ENCODE results near the gene MBNL1. TPM values are rescaled to one million over a fixed set of nuclear protein-coding genes. Genes with fewer than 3 reads are reported as not detected.

The MBNL1 gene
- total RNA-seq, 1 experiment from 2014 or later = 11.1 TPM

GRCh38 chr3:152241142-152242017, 27.3 kb upstream of the MBNL1 start:
- no peak for DNase-seq
- no peaks in the 10 kb centered on the region for H3K36me3 ChIP-seq (replicated peaks; ENCODE audit: control insufficient read depth, insufficient read depth, low read length)
- H3K4me3 ChIP-seq (ENCODE audit: insufficient read depth, low read depth, low read length) = no peak overlapping the region
- no peaks in the 10 kb centered on the region for H3K27me3 ChIP-seq (ENCODE audit: control insufficient read depth, insufficient read depth, low read length)

GRCh38 chr3:152243301-152243711, 25.4 kb upstream of the MBNL1 start:
- Histone ChIP-seq H3K27me3 (ENCODE audit: control insufficient read depth, insufficient read depth, low read length) (no peaks in the 10 kb centered on the region), H3K36me3 (replicated peaks; ENCODE audit: control insufficient read depth, insufficient read depth, low read length) (no peaks in the 10 kb centered on the region), H3K4me3 (ENCODE audit: insufficient read depth, low read depth, low read length) (no peak overlapping the region)
- DNase-seq = no peak

- Histone ChIP-seq H3K36me3 (replicated peaks; ENCODE audit: control insufficient read depth, insufficient read depth, low read length) (no peaks in the 10 kb centered on the region), H3K4me3 (ENCODE audit: insufficient read depth, low read depth, low read length) (no peak overlapping the region), H3K27me3 (ENCODE audit: control insufficient read depth, insufficient read depth, low read length) (no peaks in the 10 kb centered on the region)
- no peak for DNase-seq
Observed at GRCh38 chr3:152243721-152244516, 24.8 kb upstream of the MBNL1 start.

GRCh38 chr3:152244517-152244888, 24.2 kb upstream of the MBNL1 start:
- Histone ChIP-seq H3K36me3 (replicated peaks; ENCODE audit: control insufficient read depth, insufficient read depth, low read length) (no peaks in the 10 kb centered on the region), H3K4me3 (ENCODE audit: insufficient read depth, low read depth, low read length) (no peak overlapping the region), H3K27me3 (ENCODE audit: control insufficient read depth, insufficient read depth, low read length) (no peaks in the 10 kb centered on the region)
- DNase-seq = no peak

- no peaks in the 10 kb centered on the region for H3K27me3 ChIP-seq (ENCODE audit: control insufficient read depth, insufficient read depth, low read length)
- no peak overlapping the region for H3K4me3 ChIP-seq (ENCODE audit: insufficient read depth, low read depth, low read length)
- H3K36me3 ChIP-seq (replicated peaks; ENCODE audit: control insufficient read depth, insufficient read depth, low read length) = no peaks in the 10 kb centered on the region
- DNase-seq = no peak
Observed at GRCh38 chr3:152245498-152246170, 23.1 kb upstream of the MBNL1 start.

- no peak for DNase-seq
- no peak overlapping the region for H3K4me3 ChIP-seq (ENCODE audit: insufficient read depth, low read depth, low read length)
- no peaks in the 10 kb centered on the region for H3K36me3 ChIP-seq (replicated peaks; ENCODE audit: control insufficient read depth, insufficient read depth, low read length)
- H3K27me3 ChIP-seq (ENCODE audit: control insufficient read depth, insufficient read depth, low read length) = no peaks in the 10 kb centered on the region
Observed at GRCh38 chr3:152251916-152252315, 16.8 kb upstream of the MBNL1 start.

- no peak for DNase-seq
- H3K27me3 ChIP-seq (ENCODE audit: control insufficient read depth, insufficient read depth, low read length) = no peaks in the 10 kb centered on the region; the same call in 1 of the 2 replicates
Observed at GRCh38 chr3:152252755-152253154, 16.0 kb upstream of the MBNL1 start.

GRCh38 chr3:152253514-152253913, 15.2 kb upstream of the MBNL1 start:
- no peaks in the 10 kb centered on the region; the same call in 1 of the 2 replicates for H3K27me3 ChIP-seq (ENCODE audit: control insufficient read depth, insufficient read depth, low read length)
- no peaks in the 10 kb centered on the region for H3K36me3 ChIP-seq (replicated peaks; ENCODE audit: control insufficient read depth, insufficient read depth, low read length)
- no peak overlapping the region for H3K4me3 ChIP-seq (ENCODE audit: insufficient read depth, low read depth, low read length)
- no peak for DNase-seq

More at GRCh38 chr3:152252755-152253154, 16.0 kb upstream of the MBNL1 start:
- no peaks in the 10 kb centered on the region for H3K36me3 ChIP-seq (replicated peaks; ENCODE audit: control insufficient read depth, insufficient read depth, low read length)
- no peak overlapping the region for H3K4me3 ChIP-seq (ENCODE audit: insufficient read depth, low read depth, low read length)

GRCh38 chr3:152254041-152254440, 14.7 kb upstream of the MBNL1 start:
- no peaks in the 10 kb centered on the region; the same call in 1 of the 2 replicates for H3K27me3 ChIP-seq (ENCODE audit: control insufficient read depth, insufficient read depth, low read length)
- no peaks in the 10 kb centered on the region for H3K36me3 ChIP-seq (replicated peaks; ENCODE audit: control insufficient read depth, insufficient read depth, low read length)
- no peak for DNase-seq
- H3K4me3 ChIP-seq (ENCODE audit: insufficient read depth, low read depth, low read length) = no peak overlapping the region

GRCh38 chr3:152255290-152255689, 13.4 kb upstream of the MBNL1 start:
- Histone ChIP-seq H3K27me3 (ENCODE audit: control insufficient read depth, insufficient read depth, low read length) (peaks cover 4% of the 10 kb centered on the region; the same call in 1 of the 2 replicates), H3K4me3 (ENCODE audit: insufficient read depth, low read depth, low read length) (no peak overlapping the region), H3K36me3 (replicated peaks; ENCODE audit: control insufficient read depth, insufficient read depth, low read length) (no peaks in the 10 kb centered on the region)
- DNase-seq = no peak

GRCh38 chr3:152256851-152257562, 11.7 kb upstream of the MBNL1 start:
- Histone ChIP-seq H3K36me3 (replicated peaks; ENCODE audit: control insufficient read depth, insufficient read depth, low read length) (no peaks in the 10 kb centered on the region), H3K27me3 (ENCODE audit: control insufficient read depth, insufficient read depth, low read length) (peaks cover 4% of the 10 kb centered on the region; the same call in 1 of the 2 replicates), H3K4me3 (ENCODE audit: insufficient read depth, low read depth, low read length) (no peak overlapping the region)
- DNase-seq = no peak

- no peaks in the 10 kb centered on the region for H3K36me3 ChIP-seq (replicated peaks; ENCODE audit: control insufficient read depth, insufficient read depth, low read length)
- no peak overlapping the region for H3K4me3 ChIP-seq (ENCODE audit: insufficient read depth, low read depth, low read length)
- H3K27me3 ChIP-seq (ENCODE audit: control insufficient read depth, insufficient read depth, low read length) = peaks cover 4% of the 10 kb centered on the region; the same call in 1 of the 2 replicates
- no peak for DNase-seq
Observed at GRCh38 chr3:152257563-152258035, 11.1 kb upstream of the MBNL1 start.

GRCh38 chr3:152258448-152259393, 10.0 kb upstream of the MBNL1 start:
- no peak for DNase-seq
- Histone ChIP-seq H3K4me3 (ENCODE audit: insufficient read depth, low read depth, low read length) (no peak overlapping the region), H3K36me3 (replicated peaks; ENCODE audit: control insufficient read depth, insufficient read depth, low read length) (no peaks in the 10 kb centered on the region), H3K27me3 (ENCODE audit: control insufficient read depth, insufficient read depth, low read length) (peaks cover 4% of the 10 kb centered on the region; the same call in 1 of the 2 replicates)
